K562 (cell line): ENCODE data around the gene SMYD2. TPM values are rescaled to one million over a fixed set of nuclear protein-coding genes. Genes with fewer than 3 reads are reported as not detected.

Experiments used
- ATAC-seq: fragments of 200-7000 bp; cut with Tn5 transposase; 3 replicates; pipeline ENCODE4 v1.9.1; 2020; ENCODE audit warnings: moderate library complexity
- BruUV-seq: library from RNA; stranded (reverse); fragments of 400-500 nt; replicated peaks from 2 replicates; lab custom pipeline; 2021; lab: Mats Ljungman, UMichigan
- CTCF ChIA-PET: fragments of 300-600 bp; formaldehyde crosslinking; extraction: SDS; loops from one replicate; lab custom pipeline; 2021; ENCODE audit warnings: low intra/inter-chr PET ratio; lab: Yijun Ruan, JAX
- POLR2A ChIA-PET: fragments of 300-600, 350-650 bp; sonication (Branson Sonifier 250); formaldehyde crosslinking; extraction: SDS; loops from one replicate; lab custom pipeline; 2021; ENCODE audit warnings: antibody characterized with exemption, inconsistent platforms; lab: Yijun Ruan, JAX
- DNase-seq, 4 experiments: peaks; one replicate each; pipeline versions ENCODE4 v3.0.0 to v3.0.0-alpha.2; 2011 to 2018; ENCODE audit warnings: low spot score in 3 of 4, mixed read lengths in 3 of 4; ENCODE audit errors: extremely low read depth in 1 of 4
- FAIRE-seq: peaks from 2 replicates; lab custom pipeline; 2011; peaks lifted over from hg19 to GRCh38; lab: Jason Lieb, UNC
- H2AFZ ChIP-seq: 2 replicates; pipeline ENCODE4 v1.6.0; 2011; ENCODE audit warnings: low read depth, low read length, control low read depth, inconsistent platforms
- H3K27ac ChIP-seq: fragments of 200-600 bp; 3 replicates; pipeline ENCODE4 v1.8.0; 2011; ENCODE audit warnings: low read depth, mild to moderate bottlenecking, control low read depth, inconsistent platforms, low read length, moderate library complexity, mixed read lengths; ENCODE audit errors: extremely low read depth
- H3K27me3 ChIP-seq, 2 experiments: fragments of 300-600 bp in 1 of 2; 2 replicates in 1 of 2; 3 replicates in 1 of 2; pipeline versions ENCODE4 v1.6.0 to v1.8.0; 2011; ENCODE audit warnings: inconsistent platforms in 2 of 2, low read length in 2 of 2, mild to moderate bottlenecking in 1 of 2, mixed read lengths in 1 of 2, moderate library complexity in 1 of 2; ENCODE audit not compliant: control insufficient read depth in 2 of 2, insufficient read depth in 2 of 2
- H3K36me3 ChIP-seq: fragments of 300-600 bp; 3 replicates; pipeline ENCODE4 v1.8.0; 2011; ENCODE audit warnings: mild to moderate bottlenecking, low read length, inconsistent platforms; ENCODE audit not compliant: control insufficient read depth, insufficient read depth
- H3K4me1 ChIP-seq, 2 experiments: fragments of 200-600 bp in 1 of 2; replicated peaks in 1 of 2; 2 replicates in 1 of 2; 3 replicates in 1 of 2; pipeline versions ENCODE4 v1.5.1 to v1.8.0; 2011; ENCODE audit warnings: inconsistent platforms in 2 of 2, low read length in 2 of 2, mild to moderate bottlenecking in 1 of 2, mixed read lengths in 1 of 2, moderate library complexity in 1 of 2; ENCODE audit not compliant: control insufficient read depth in 2 of 2, insufficient read depth in 2 of 2
- H3K4me2 ChIP-seq: 2 replicates; pipeline ENCODE4 v1.6.1; 2011; ENCODE audit warnings: low read length, control low read depth, inconsistent platforms, mixed read lengths; ENCODE audit not compliant: insufficient read depth
- H3K4me3 ChIP-seq: fragments of 200-600 bp; sonication (generic), shearing (Covaris generic); 2 replicates; pipeline ENCODE4 v1.5.1; 2016; ENCODE audit warnings: control low read depth, inconsistent platforms
- H3K79me2 ChIP-seq: fragments of 200-600 bp; 3 replicates; pipeline ENCODE4 v1.8.0; 2011; ENCODE audit warnings: low read length, inconsistent platforms; ENCODE audit not compliant: control insufficient read depth, insufficient read depth
- H3K9ac ChIP-seq, 2 experiments: 2 replicates each; pipeline versions ENCODE4 v1.6.0 to v1.6.1; 2011; ENCODE audit warnings: low read depth in 2 of 2, low read length in 2 of 2, control low read depth in 1 of 2, inconsistent platforms in 1 of 2, mild to moderate bottlenecking in 1 of 2, mixed read lengths in 1 of 2; ENCODE audit not compliant: insufficient read depth in 1 of 2
- H3K9me1 ChIP-seq: one replicate; pipeline ENCODE4 v1.6.0; 2011; ENCODE audit warnings: inconsistent platforms, mild to moderate bottlenecking, low read length, moderate library complexity; ENCODE audit not compliant: control insufficient read depth, insufficient read depth
- H3K9me3 ChIP-seq: replicated peaks from 2 replicates; pipeline ENCODE4 v1.5.1; 2011; ENCODE audit warnings: low read depth, low read length, inconsistent platforms; ENCODE audit not compliant: control insufficient read depth, insufficient read depth
- H4K20me1 ChIP-seq: replicated peaks from 2 replicates; pipeline ENCODE4 v1.6.1; 2011; ENCODE audit warnings: low read length, inconsistent platforms, mixed read lengths; ENCODE audit not compliant: control insufficient read depth, insufficient read depth
- CEBPB ChIP-seq: fragments of 450-650 bp; IDR thresholded peaks from 2 replicates; pipeline ENCODE4 v1.6.1; 2016; ENCODE audit warnings: missing genetic modification characterization, missing compliant biosample characterization
- RAD21 ChIP-seq, 2 experiments: fragments of 250-450 bp in 1 of 2; fragments of 450-650 bp in 1 of 2; sonication (Bioruptor Pico) in 1 of 2; formaldehyde crosslinking in 1 of 2; IDR thresholded peaks in 1 of 2; conservative IDR thresholded peaks in 1 of 2; 2 replicates each; pipeline versions ENCODE4 v1.4.0 to v1.8.0; 2020 to 2022; ENCODE audit warnings: mild to moderate bottlenecking in 2 of 2, moderate library complexity in 1 of 2
- TAF15 ChIP-seq: fragments of 200-400 bp; formaldehyde crosslinking; IDR thresholded peaks from 2 replicates; pipeline ENCODE4 v1.6.1; 2017; ENCODE audit warnings: mild to moderate bottlenecking, low read depth, low read length, moderate library complexity
- ZNF232 ChIP-seq: sonication (generic); formaldehyde crosslinking; IDR thresholded peaks from 2 replicates; pipeline ENCODE4 v1.8.0; 2022; ENCODE audit warnings: mild to moderate bottlenecking, missing genetic modification reagents
- ZNF512 ChIP-seq: IDR thresholded peaks from 2 replicates; pipeline ENCODE4 v1.6.1; 2016; ENCODE audit warnings: missing genetic modification characterization, missing compliant biosample characterization
- WGBS: fragments of 100-300 bp; shearing (Covaris generic); methylation state at CpG from one replicate; pipeline ENCODE4 v1.1.6; 2016; ENCODE audit warnings: low coverage, mixed read lengths; ENCODE audit not compliant: insufficient coverage; ENCODE audit errors: missing lambda C conversion rate; 5-methylcytosine and 5-hydroxymethylcytosine counted together
- in situ Hi-C: fragments of 300-500 bp; cut with MboI; formaldehyde crosslinking; loops from 4 replicates; pipeline ENCODE4 v1.15.0; 2018; ENCODE audit warnings: inconsistent platforms, mixed read lengths
- intact Hi-C: fragments of 100-400 bp; cut with micrococcal nuclease; formaldehyde crosslinking; loops from 2 replicates; pipeline ENCODE4 v1.14.2; 2022
- polyA plus RNA-seq, 8 experiments: library from polyadenylated mRNA; depleted of rRNA in 4 of 8; stranded (reverse) in 5 of 8; unstranded in 3 of 8; fragments of >200 nt; fragmentation: Nextera tagmentation in 2 of 8; fragmentation: Illumina TruSeq in 1 of 8; extraction: Ambion mirVana in 2 of 8; extraction: Trizol in 1 of 8; gene quantifications; 2 replicates each; pipeline versions ENCODE4 v1.2.1 to v1.2.3, GENCODE V29; 2011 to 2014; ENCODE audit warnings: inconsistent platforms in 1 of 8, missing spikeins in 1 of 8
- total RNA-seq, 7 experiments: library from RNA; depleted of rRNA in 6 of 7; stranded (reverse); fragments of >200 nt in 6 of 7; fragmentation: Illumina TruSeq in 2 of 7; extraction: Trizol in 2 of 7; gene quantifications; 2 replicates each; pipeline versions ENCODE4 v1.2.1 to v1.2.3, GENCODE V29; 2011 to 2021; ENCODE audit warnings: low replicate concordance in 1 of 7
- TF ChIP-seq, protein P1 (sequence below): fragments of 450-650 bp; IDR thresholded peaks from 2 replicates; pipeline ENCODE4 v1.6.1; 2018; ENCODE audit warnings: mild to moderate bottlenecking, low read depth; ENCODE audit not compliant: partially characterized antibody
- TF ChIP-seq, protein P2 (sequence below), 3 experiments: IDR thresholded peaks in 2 of 3; conservative IDR thresholded peaks in 1 of 3; 2 replicates each; pipeline ENCODE4 v1.5.1; 2011 to 2012; ENCODE audit warnings: low read length in 3 of 3, mild to moderate bottlenecking in 3 of 3, control low read depth in 2 of 3, improper control_type of control experiment in 1 of 3, inconsistent platforms in 1 of 3, low read depth in 1 of 3, mixed read lengths in 1 of 3, moderate library complexity in 1 of 3; ENCODE audit not compliant: insufficient read depth in 2 of 3
- TF ChIP-seq, protein P3 (sequence below), 3 experiments: fragments of 200-800 bp in 1 of 3; fragments of 250-450 bp in 1 of 3; fragments of 450-650 bp in 1 of 3; sonication (Bioruptor Pico) in 1 of 3; sonication (Bioruptor generic) in 1 of 3; formaldehyde crosslinking in 1 of 3; IDR thresholded peaks; 2 replicates each; pipeline versions ENCODE4 v1.6.1 to v1.8.0; 2016 to 2022; ENCODE audit warnings: mild to moderate bottlenecking in 2 of 3, missing genetic modification characterization in 2 of 3, missing compliant biosample characterization in 1 of 3, moderate library complexity in 1 of 3
- TF ChIP-seq, protein P4 (sequence below): sonication (generic); formaldehyde crosslinking; IDR thresholded peaks from 2 replicates; pipeline ENCODE4 v1.8.0; 2022; ENCODE audit warnings: mild to moderate bottlenecking, low read depth, missing genetic modification reagents

SMYD2 gene
- total and polyA plus RNA-seq, 9 of the 15 experiments (the other 6 are each of a cell fraction or from before 2014, with no cell fraction given) = 13.8 to 81.3 (median 39.9) TPM

- in situ Hi-C loops = no loop called here
- Histone ChIP-seq H3K27ac (no peak overlapping the region), H3K9ac (no peak overlapping the region), H3K9me3 (no peaks in the 10 kb centered on the region), H3K27me3 (peaks cover 9 to 18% of the 10 kb centered on the region in 2 experiments; a peak in 4 of 5 replicates), H3K4me3 (no peak overlapping the region), H3K9me1 (no peaks in the 10 kb centered on the region), H4K20me1 (no peaks in the 10 kb centered on the region), H3K4me1 (no peaks in the 10 kb centered on the region)
- no peak for FAIRE-seq
- peak in 1 of 4 experiments; percentile 18 for DNase-seq
- peak; percentile 75 for ATAC-seq
- POLR2A ChIA-PET = no interaction called here
- TF ChIP-seq, protein P1, sequence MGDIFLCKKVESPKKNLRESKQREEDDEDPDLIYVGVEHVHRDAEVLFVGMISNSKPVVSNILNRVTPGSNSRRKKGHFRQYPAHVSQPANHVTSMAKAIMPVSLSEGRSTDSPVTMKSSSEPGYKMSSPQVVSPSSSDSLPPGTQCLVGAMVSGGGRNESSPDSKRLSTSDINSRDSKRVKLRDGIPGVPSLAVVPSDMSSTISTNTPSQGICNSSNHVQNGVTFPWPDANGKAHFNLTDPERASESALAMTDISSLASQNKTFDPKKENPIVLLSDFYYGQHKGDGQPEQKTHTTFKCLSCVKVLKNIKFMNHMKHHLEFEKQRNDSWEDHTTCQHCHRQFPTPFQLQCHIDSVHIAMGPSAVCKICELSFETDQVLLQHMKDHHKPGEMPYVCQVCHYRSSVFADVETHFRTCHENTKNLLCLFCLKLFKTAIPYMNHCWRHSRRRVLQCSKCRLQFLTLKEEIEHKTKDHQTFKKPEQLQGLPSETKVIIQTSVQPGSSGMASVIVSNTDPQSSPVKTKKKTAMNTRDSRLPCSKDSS = no peak
- no peak for TF ChIP-seq TAF15
- TF ChIP-seq, protein P2, sequence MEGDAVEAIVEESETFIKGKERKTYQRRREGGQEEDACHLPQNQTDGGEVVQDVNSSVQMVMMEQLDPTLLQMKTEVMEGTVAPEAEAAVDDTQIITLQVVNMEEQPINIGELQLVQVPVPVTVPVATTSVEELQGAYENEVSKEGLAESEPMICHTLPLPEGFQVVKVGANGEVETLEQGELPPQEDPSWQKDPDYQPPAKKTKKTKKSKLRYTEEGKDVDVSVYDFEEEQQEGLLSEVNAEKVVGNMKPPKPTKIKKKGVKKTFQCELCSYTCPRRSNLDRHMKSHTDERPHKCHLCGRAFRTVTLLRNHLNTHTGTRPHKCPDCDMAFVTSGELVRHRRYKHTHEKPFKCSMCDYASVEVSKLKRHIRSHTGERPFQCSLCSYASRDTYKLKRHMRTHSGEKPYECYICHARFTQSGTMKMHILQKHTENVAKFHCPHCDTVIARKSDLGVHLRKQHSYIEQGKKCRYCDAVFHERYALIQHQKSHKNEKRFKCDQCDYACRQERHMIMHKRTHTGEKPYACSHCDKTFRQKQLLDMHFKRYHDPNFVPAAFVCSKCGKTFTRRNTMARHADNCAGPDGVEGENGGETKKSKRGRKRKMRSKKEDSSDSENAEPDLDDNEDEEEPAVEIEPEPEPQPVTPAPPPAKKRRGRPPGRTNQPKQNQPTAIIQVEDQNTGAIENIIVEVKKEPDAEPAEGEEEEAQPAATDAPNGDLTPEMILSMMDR (IDR thresholded peaks at IDR 0.05 in 2 of 3, conservative IDR thresholded peaks at IDR 0.05 in 1 of 3; ENCODE audit: insufficient read depth in 2 of 3, low read depth in 1 of 3, low read length in 3 of 3) = peak; percentile 12 to 47 (median 31); a peak in 3 of 6 replicates
- no peak for TF ChIP-seq ZNF232 (CRISPR knock-in tag)
- 0 out of 2 replicates have a peak, but pooled peaks have one; percentile 33 for TF ChIP-seq ZNF512 (tag)
- TF ChIP-seq CEBPB (tag) = no peak
- peak in 1 of 2 experiments; percentile 42; a peak in 2 of 4 replicates for TF ChIP-seq RAD21 (CRISPR knock-in tag; conservative IDR thresholded peaks at IDR 0.05 in 1 of 2, IDR thresholded peaks at IDR 0.05 in 1 of 2)
- TF ChIP-seq, protein P3, sequence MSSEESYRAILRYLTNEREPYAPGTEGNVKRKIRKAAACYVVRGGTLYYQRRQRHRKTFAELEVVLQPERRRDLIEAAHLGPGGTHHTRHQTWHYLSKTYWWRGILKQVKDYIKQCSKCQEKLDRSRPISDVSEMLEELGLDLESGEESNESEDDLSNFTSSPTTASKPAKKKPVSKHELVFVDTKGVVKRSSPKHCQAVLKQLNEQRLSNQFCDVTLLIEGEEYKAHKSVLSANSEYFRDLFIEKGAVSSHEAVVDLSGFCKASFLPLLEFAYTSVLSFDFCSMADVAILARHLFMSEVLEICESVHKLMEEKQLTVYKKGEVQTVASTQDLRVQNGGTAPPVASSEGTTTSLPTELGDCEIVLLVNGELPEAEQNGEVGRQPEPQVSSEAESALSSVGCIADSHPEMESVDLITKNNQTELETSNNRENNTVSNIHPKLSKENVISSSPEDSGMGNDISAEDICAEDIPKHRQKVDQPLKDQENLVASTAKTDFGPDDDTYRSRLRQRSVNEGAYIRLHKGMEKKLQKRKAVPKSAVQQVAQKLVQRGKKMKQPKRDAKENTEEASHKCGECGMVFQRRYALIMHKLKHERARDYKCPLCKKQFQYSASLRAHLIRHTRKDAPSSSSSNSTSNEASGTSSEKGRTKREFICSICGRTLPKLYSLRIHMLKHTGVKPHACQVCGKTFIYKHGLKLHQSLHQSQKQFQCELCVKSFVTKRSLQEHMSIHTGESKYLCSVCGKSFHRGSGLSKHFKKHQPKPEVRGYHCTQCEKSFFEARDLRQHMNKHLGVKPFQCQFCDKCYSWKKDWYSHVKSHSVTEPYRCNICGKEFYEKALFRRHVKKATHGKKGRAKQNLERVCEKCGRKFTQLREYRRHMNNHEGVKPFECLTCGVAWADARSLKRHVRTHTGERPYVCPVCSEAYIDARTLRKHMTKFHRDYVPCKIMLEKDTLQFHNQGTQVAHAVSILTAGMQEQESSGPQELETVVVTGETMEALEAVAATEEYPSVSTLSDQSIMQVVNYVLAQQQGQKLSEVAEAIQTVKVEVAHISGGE (CRISPR knock-in tag; IDR thresholded peaks at IDR 0.05) = no peak
- TF ChIP-seq, protein P4, sequence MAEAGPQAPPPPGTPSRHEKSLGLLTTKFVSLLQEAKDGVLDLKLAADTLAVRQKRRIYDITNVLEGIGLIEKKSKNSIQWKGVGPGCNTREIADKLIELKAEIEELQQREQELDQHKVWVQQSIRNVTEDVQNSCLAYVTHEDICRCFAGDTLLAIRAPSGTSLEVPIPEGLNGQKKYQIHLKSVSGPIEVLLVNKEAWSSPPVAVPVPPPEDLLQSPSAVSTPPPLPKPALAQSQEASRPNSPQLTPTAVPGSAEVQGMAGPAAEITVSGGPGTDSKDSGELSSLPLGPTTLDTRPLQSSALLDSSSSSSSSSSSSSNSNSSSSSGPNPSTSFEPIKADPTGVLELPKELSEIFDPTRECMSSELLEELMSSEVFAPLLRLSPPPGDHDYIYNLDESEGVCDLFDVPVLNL (CRISPR knock-in tag) = no peak
- TF ChIP-seq, all 486 proteins: peak for 3
- no peak overlapping the region for H2AFZ ChIP-seq
- BruUV-seq = no TSS peak
- WGBS = 0% methylated on average over 3 of the region's 3 CpGs
- intact Hi-C loops = loop anchor here (2.0 kb wide), 1 partner anchor 57 kb away; no protein-coding TSS in a partner anchor
- CTCF ChIA-PET = interaction anchor here (2.8 kb wide), 1 partner anchor 57 kb away, joined by 13 read pairs; no protein-coding TSS in a partner anchor
- H3K36me3 ChIP-seq = no peaks in the 10 kb centered on the region
- no peak overlapping the region for H3K4me2 ChIP-seq
- no peaks in the 10 kb centered on the region for H3K79me2 ChIP-seq
These were observed 9.6 kb upstream of the SMYD2 start for GRCh38 chr1:214271174-214271858.
